ENCODE data around the gene ORC1.
"Not testable (repeated sequence)": the region's sequence is repeated elsewhere in the genome, so short reads cannot be mapped to it uniquely, and the experiment has no call there.

Gene ORC1

DNA sequence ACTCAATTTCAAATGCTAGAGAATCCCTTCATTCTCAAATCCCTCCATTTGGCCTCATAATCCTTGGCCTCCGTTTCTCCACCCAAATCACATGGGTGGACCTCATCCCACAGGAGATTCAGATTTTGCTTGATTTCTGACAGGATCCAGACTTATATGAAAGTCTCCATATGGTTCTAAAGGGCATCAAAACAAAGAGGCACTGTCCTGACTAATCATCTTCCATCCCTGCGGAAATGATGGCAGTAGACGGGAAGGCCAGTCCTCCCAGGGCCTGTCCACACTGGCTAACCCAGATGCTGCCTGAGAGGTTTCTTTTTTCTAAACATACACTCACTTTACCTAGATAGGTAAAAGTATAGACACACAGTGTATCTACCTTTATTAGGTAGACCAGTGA is 18.8 kb downstream of the ORC1 start:
- no peak for DNase-seq (ENCODE audit: low read depth)

DNA sequence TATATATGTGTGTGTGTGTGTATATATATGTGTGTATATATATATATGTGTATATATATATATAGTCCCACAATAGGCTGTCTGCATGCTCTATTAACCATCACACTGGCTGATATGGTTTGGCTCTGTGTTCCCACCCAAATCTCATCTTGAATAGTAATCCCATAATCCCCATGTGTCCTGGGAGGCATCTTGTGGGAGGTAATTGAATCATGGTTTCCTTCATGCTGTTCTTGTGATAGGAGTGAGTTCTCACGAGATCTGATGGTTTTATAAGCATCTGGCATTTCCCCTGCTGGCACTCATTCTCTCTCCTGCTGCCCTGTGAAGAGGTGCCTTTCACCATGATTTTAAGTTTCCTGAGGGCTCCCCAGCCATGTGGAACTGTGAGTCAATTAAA is 34.4 kb downstream of the ORC1 start:
- DNase-seq (ENCODE audit: low read depth), result not testable (repeated sequence)

- DNase-seq (ENCODE audit: low read depth), result peak; percentile 56
Measured at GRCh38 chr1:52368383-52369172, 35.6 kb downstream of the ORC1 start.

- no peak for DNase-seq (ENCODE audit: low read depth)
Measured at GRCh38 chr1:52367272-52367671, 37.0 kb downstream of the ORC1 start.

GRCh38 chr1:52366517-52366827 is 37.8 kb downstream of the ORC1 start:
- DNase-seq (ENCODE audit: low read depth), result no peak

DNA sequence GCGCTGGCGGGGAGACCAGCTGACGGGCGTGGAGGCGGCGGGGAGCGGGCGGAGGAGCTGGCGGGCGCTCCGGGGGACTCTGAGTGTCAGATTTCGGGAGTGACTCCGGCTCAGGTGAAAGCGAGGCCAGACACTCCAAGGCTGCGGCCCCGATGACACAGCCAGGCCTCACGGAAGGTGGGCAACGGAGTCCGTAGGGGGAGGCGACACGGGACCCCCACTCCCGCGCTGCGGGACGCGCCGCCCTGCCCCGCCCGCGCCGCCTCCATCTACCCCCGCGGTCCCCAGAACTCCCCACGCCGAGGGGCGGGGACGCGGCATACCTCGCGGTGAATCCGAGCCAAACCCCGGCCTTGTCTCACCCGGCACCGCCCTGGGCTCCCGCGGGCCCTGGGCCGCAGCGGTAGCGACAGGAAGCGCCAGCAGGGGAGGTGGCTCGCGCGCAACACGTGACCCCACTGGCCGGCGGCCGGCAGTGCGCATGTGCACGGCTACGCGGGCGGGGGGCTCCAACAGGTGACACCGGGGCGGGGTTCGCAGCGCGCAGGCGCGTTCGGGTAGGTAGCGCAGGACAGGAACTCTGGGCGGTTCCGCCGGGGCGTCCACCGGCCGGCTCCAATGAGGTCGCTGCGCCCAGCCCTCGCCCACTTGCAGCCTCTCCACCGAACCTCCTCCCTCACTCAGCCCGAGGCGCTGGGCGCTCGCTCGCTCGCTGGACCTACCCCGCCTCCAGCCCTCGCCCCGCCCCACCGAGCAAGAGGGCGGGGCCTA is 38.3 kb downstream of the ORC1 start, which contains the start of gene CC2D1B:
Gene CC2D1B (minus strand): TSS at position 460 of the 771 bp plus-strand sequence. CDS start 1,585 bp downstream, outside the sequence.
- DNase-seq (ENCODE audit: low read depth), result peak; percentile 99

GRCh38 chr1:52365071-52365745 is 39.0 kb downstream of the ORC1 start:
- DNase-seq (ENCODE audit: low read depth), result peak; percentile 8

DNA sequence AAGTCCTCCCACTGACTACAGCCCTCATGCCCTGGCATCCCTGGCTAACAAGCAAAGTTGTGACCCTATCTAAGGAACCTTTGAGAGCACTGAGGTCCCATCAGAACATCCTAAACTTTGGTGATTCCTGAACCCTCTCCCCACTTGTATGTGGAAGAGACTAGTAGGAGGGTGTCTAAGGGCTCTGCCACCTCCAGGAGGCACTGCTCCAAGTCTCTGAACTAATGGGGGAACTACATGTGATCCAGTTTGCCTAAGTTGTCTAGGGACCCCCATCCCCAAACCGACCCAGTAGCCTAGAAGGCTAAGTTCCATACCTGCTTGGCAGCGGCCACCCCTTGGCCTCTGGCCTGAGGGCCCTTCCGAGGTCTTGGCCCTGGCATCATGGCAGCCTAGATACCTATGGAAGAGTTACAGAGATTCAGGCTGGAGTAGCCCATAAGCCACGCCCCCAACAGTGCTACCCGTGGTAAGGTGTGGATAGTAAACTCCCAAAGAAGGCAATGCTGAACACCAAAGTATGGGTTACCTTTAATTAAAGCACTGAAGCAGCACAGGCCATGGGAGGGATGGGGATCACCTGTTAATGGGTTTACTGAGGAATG is 39.9 kb downstream of the ORC1 start:
- DNase-seq (ENCODE audit: low read depth), result no peak

DNA sequence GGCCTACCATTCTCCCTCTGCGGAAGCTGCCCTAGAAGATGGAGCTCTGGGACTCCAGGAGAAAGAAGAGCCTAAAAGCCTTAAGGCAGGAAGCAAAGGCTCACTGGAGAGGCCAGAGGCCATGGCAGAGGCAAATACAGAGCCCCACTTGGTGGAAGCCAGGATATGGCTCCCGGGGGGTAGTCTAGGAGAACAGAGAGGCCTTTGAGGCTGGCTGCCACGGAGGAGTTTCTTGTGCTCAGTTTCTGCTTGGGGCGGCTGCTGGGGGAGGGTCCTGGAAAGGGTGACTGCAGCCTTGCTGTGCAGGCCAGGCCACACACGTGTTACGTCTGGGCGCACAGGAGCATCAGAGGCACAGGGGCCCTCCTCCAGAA is 43.6 kb downstream of the ORC1 start:
- DNase-seq (ENCODE audit: low read depth), result no peak

DNA sequence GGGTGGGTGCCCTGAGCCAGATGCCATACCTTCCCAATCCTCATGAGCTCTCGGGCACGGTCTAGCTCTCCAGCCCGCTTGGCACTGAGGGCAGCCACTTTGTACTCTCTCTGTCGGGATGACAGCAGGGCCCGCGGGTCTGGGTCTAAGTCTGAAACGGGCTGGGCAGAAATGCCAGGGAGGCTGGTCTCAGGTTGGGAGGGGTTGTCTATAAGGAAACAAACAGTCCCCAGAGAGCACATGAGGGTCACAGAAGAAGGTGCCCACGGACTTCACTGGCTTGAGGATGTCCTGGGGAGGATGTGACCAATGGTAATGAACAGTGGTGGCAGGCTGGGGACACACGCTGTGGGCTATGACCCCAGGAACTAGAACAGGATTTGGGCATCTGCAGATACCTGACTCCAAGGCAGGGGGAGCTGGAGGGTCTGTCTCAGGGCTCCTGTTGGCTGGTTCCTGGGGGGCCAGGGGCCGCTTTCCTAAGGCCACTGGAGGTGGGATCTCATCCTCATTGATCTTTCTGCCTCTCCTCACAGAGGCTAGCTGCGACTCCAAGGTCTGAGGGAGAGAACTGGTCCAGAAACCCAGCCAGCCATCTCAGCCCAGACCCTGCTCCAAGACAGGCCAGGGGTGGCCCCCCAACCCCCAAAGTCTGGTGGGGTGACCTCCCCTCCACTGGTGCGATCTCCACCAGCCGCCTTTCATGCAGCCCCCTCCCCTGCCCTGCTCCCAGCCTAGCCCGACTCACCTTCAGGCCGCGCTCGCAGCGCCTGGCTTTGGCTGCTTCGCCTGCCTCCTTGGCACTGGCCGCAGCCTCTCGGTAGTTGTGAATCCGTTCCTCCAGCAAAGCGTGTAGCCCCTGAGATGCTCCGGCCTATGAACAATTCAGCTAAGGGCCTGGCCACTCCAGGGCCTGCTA is 44.3 kb downstream of the ORC1 start:
- no peak for DNase-seq (ENCODE audit: low read depth)

DNA sequence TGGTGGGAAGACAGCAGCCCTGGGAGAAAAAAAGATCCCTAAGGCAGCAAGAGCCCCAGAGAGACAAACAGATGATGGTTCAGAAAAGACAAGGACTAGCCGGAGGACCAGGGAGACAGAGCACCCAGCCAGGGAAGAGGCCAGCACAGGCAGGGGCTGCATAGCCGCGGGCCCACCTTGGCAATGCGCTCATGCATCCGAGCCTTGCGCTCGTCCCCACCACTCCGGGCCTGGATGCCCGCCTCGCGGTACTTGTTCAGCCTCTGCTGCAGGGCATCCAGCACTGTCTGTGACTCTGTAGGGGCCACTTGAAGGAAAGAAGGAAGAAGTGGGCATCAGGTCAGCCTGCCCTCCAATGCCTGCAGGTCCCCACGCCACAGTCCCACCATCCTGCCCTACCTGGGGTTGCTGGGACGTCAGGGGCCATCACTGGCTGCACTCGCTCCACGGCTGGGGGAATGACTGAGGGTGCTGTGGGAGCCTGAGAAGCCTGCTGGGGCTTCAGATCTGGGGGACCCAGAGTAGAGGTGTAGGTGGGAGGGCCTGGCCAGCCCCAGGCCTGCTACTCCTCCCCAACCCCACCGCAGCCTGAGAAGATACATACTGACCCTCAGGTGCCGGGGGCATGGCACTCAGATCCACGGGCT is 45.2 kb downstream of the ORC1 start:
- no peak for DNase-seq (ENCODE audit: low read depth)

GRCh38 chr1:52357397-52357796 is 46.8 kb downstream of the ORC1 start:
- DNase-seq (ENCODE audit: low read depth), result no peak

DNA sequence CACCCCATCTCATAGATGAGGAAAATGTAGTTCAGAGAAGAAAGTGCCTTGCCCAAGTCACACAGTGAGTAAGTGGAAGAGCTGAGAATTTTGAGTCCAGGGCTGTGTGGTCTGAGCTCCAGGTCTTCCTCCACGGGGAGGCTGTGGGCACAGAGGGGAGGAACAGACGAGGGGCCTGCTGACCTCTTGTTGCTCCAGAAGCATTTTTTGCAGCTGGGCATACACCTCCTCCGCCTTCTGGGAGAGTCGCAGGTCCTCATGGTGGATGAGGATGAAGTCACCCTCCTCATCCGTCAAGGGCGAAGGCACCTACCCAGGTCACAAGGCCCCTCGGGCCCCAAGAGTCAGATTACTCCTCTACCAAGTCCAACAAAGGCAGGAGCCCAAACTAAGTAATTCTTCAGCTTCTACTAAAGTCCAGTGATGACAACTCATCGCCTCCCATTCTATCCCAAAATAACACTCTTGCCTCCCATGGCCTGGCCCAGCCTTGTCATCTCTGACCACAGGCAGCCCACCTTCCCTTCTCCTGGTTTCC is 47.3 kb downstream of the ORC1 start:
- DNase-seq (ENCODE audit: low read depth), result no peak

DNA sequence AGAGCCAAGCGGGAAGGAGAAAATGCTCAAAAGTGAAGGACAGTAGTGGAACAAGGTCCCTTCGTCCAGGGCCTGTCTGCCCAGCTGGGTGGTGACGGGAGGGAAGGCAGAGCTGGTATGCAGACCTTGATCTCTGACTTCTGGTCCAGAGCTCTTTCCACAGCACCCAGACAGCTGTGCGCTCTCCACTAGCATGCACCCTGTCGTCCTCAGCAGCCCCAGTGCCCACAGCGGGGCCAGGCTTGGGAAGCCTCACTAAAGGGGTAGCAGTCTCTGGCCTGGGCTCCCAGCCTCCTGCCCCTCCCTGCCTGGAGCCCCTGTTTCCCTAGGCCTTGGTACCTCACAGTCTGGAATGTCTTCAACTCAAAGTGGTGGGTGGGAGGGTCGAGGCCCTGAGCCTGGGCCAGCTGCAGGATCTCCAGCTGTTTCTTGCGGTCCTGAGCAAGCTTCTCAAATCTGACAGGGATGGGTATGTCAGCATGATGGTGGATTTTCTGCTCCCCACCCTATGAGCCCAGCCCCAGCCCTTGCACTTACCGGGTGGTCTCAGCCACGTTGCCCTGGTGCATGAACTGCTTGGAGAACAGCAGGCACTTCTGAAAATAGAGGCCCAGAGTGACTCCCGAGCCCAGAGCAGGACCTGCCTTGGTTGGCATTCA is 48.2 kb downstream of the ORC1 start:
- DNase-seq (ENCODE audit: low read depth), result no peak

DNA sequence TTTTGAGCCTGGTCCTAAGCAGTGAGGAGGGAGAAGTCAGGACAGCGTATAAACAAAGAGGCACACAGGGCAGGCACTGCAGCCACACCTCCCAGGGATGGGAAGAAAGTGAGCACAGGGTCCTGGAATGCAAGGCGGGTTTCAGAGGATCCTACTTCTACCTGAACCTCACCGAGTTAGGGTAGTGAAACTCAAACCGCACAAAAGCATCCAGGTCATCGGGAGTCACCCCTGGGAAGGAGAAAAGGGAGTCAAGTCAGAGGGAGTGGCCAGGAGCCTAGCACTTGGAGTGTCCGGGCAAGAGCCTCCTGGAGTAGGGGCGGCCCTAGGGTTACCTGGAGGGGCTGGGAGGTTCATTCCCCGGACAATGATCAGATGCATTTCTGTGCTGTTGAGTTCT is 48.8 kb downstream of the ORC1 start:
- DNase-seq (ENCODE audit: low read depth), result no peak

GRCh38 chr1:52352690-52353089 is 51.5 kb downstream of the ORC1 start:
- DNase-seq (ENCODE audit: low read depth), result no peak

- no peak for DNase-seq (ENCODE audit: low read depth)
Measured at GRCh38 chr1:52348704-52349300, 55.4 kb downstream of the ORC1 start.

GRCh38 chr1:52346653-52347052 is 57.6 kb downstream of the ORC1 start:
- no peak for DNase-seq (ENCODE audit: low read depth)

GRCh38 chr1:52345252-52345651 is 59.0 kb downstream of the ORC1 start:
- DNase-seq (ENCODE audit: low read depth), result no peak

- no peak for DNase-seq (ENCODE audit: low read depth)
Measured at GRCh38 chr1:52343979-52344378, 60.2 kb downstream of the ORC1 start.

All from activated T-cell treated with anti-CD3 and anti-CD28 coated beads for 48 hours (primary cell).